B cell (primary cell): ENCODE measurements around the gene PKIB. TPM values are rescaled to one million over a fixed set of nuclear protein-coding genes. Genes with fewer than 3 reads are reported as not detected.

Experiments
- ATAC-seq: fragments of 200-7000 bp; cut with Tn5 transposase; one replicate; pipeline ENCODE4 v1.10.0; 2021; ENCODE audit warnings: low read depth, mild to moderate bottlenecking, moderate number of reproducible peaks, moderate library complexity
- CTCF ChIA-PET: fragments of 350-600 bp; sonication (Branson Sonifier 250); formaldehyde crosslinking; loops from one replicate; lab custom pipeline; 2021; ENCODE audit warnings: antibody characterized with exemption, inconsistent platforms; lab: Charles Lee
- POLR2A ChIA-PET: fragments of 350-600 bp; sonication (Branson Sonifier 250); formaldehyde crosslinking; loops from one replicate; lab custom pipeline; 2021; ENCODE audit warnings: antibody characterized with exemption; lab: Charles Lee
- DNase-seq: peaks from one replicate; pipeline ENCODE4 v3.0.0; 2013
- H2AFZ ChIP-seq: 2 replicates; pipeline ENCODE4 v1.6.1; 2012; ENCODE audit warnings: mild to moderate bottlenecking, low read depth, low read length; ENCODE audit not compliant: insufficient read depth, poor library complexity, severe bottlenecking
- H3K27ac ChIP-seq, 2 donors: 1 replicate in 1 of 2; 2 replicates in 1 of 2; pipeline ENCODE4 v1.5.1; 2012 to 2013; ENCODE audit warnings: low read length in 2 of 2, mild to moderate bottlenecking in 2 of 2, moderate library complexity in 1 of 2
- H3K27me3 ChIP-seq, 4 experiments: fragments of 200-600 bp in 1 of 4; sonication (generic) in 1 of 4; replicated peaks in 1 of 4; 1 replicate in 2 of 4; 2 replicates in 2 of 4; pipeline versions ENCODE4 v1.6.1 to v1.7.0; 2013 to 2016; ENCODE audit warnings: low read length in 3 of 4, mild to moderate bottlenecking in 2 of 4, mixed read lengths in 1 of 4, moderate library complexity in 1 of 4; ENCODE audit not compliant: insufficient read depth in 4 of 4, control insufficient read depth in 3 of 4; ENCODE audit errors: control extremely low read depth in 1 of 4
- H3K36me3 ChIP-seq, 2 experiments: replicated peaks in 1 of 2; 1 replicate in 1 of 2; 2 replicates in 1 of 2; pipeline versions ENCODE4 v1.6.1 to v1.7.1; 2013; ENCODE audit warnings: low read length in 1 of 2; ENCODE audit not compliant: insufficient read depth in 2 of 2, control insufficient read depth in 1 of 2; ENCODE audit errors: control extremely low read depth in 1 of 2, extremely low read depth in 1 of 2
- H3K4me1 ChIP-seq, 2 donors: fragments of 200-600 bp in 1 of 2; sonication (generic) in 1 of 2; 1 replicate in 1 of 2; 2 replicates in 1 of 2; pipeline versions ENCODE4 v1.5.1 to v1.6.1; 2013 to 2017; ENCODE audit warnings: low read length in 2 of 2; ENCODE audit not compliant: control insufficient read depth in 2 of 2, insufficient read depth in 2 of 2
- H3K4me2 ChIP-seq: replicated peaks from 2 replicates; pipeline ENCODE3; 2012; ENCODE audit warnings: mild to moderate bottlenecking, low read depth, low read length; ENCODE audit not compliant: poor library complexity, severe bottlenecking
- H3K4me3 ChIP-seq, 5 experiments: fragments of 200-600 bp in 1 of 5; sonication (generic) in 1 of 5; 1 replicate in 3 of 5; 2 replicates in 2 of 5; pipeline versions ENCODE4 v1.5.1 to v1.7.0; 2011 to 2016; ENCODE audit warnings: low read length in 4 of 5, mild to moderate bottlenecking in 4 of 5, low read depth in 2 of 5, control low read depth in 1 of 5, moderate library complexity in 1 of 5; ENCODE audit not compliant: insufficient read depth in 1 of 5; ENCODE audit errors: control extremely low read depth in 1 of 5, extremely low read depth in 1 of 5
- H3K79me2 ChIP-seq: fragments of 200-600 bp; sonication (generic); one replicate; pipeline ENCODE4 v1.6.0; 2016; ENCODE audit warnings: low read length; ENCODE audit not compliant: control insufficient read depth, insufficient read depth
- H3K9ac ChIP-seq: fragments of 200-600 bp; sonication (generic); 2 replicates; pipeline ENCODE4 v1.6.1; 2017; ENCODE audit warnings: mild to moderate bottlenecking, low read length, moderate library complexity
- H3K9me3 ChIP-seq, 3 donors: one replicate each; pipeline versions ENCODE4 v1.6.1 to v1.7.1; 2013; ENCODE audit warnings: low read length in 2 of 3; ENCODE audit not compliant: control insufficient read depth in 2 of 3, insufficient read depth in 1 of 3; ENCODE audit errors: control extremely low read depth in 1 of 3
- H4K20me1 ChIP-seq: 2 replicates; pipeline ENCODE4 v1.6.0; 2012; ENCODE audit warnings: mild to moderate bottlenecking, low read length; ENCODE audit not compliant: insufficient read depth, control insufficient read depth, poor library complexity, severe bottlenecking
- H3K27ac Mint-ChIP-seq: one replicate; pipeline ENCODE4 v1.8.0; 2021; ENCODE audit warnings: mixed read lengths
- H3K27me3 Mint-ChIP-seq: one replicate; pipeline ENCODE4 v1.8.0; 2021; ENCODE audit warnings: mixed read lengths
- H3K4me1 Mint-ChIP-seq: one replicate; pipeline ENCODE4 v1.8.0; 2021; ENCODE audit warnings: mixed read lengths
- H3K4me3 Mint-ChIP-seq: one replicate; pipeline ENCODE4 v1.8.0; 2021; ENCODE audit warnings: mixed read lengths
- H3K9me3 Mint-ChIP-seq: one replicate; pipeline ENCODE4 v1.8.0; 2022; ENCODE audit warnings: mixed read lengths; ENCODE audit not compliant: insufficient read depth
- EZH2 ChIP-seq: IDR thresholded peaks from 2 replicates; pipeline ENCODE4 v1.6.1; 2012; ENCODE audit warnings: borderline replicate concordance, low read depth, mild to moderate bottlenecking, moderate library complexity, low read length; ENCODE audit not compliant: insufficient read depth, poor library complexity, severe bottlenecking
- WGBS: methylation state at CpG from one replicate; pipeline ENCODE4 v1.1.5; 2013; ENCODE audit warnings: missing lambda C conversion rate; ENCODE audit not compliant: insufficient coverage; 5-methylcytosine and 5-hydroxymethylcytosine counted together
- intact Hi-C: fragments of 100-400 bp; cut with micrococcal nuclease; formaldehyde crosslinking; loops from one replicate; pipeline ENCODE4 v1.10.0; 2022
- polyA plus RNA-seq: library from polyadenylated mRNA; depleted of rRNA; stranded (reverse); fragments of >200 nt; gene quantifications from 2 replicates; pipeline ENCODE4 v1.2.3, GENCODE V29; 2012
- total RNA-seq, 2 donors: library from RNA; stranded (reverse); fragments of 120-200 nt in 1 of 2; gene quantifications; 1 replicate in 1 of 2; 2 replicates in 1 of 2; pipeline versions ENCODE4 v1.2.3 to v1.2.4, GENCODE V29; 2013 to 2022
- TF ChIP-seq, protein P1 (sequence below): fragments of 200-600 bp; IDR thresholded peaks from one replicate; pipeline ENCODE4 v1.8.0; 2022; ENCODE audit warnings: antibody characterized with exemption, mild to moderate bottlenecking

The PKIB gene
- total and polyA plus RNA-seq, 2 donors (not counting 1 experiment from before 2014, with no cell fraction given), result 0.27 to 1.2 TPM

DNA sequence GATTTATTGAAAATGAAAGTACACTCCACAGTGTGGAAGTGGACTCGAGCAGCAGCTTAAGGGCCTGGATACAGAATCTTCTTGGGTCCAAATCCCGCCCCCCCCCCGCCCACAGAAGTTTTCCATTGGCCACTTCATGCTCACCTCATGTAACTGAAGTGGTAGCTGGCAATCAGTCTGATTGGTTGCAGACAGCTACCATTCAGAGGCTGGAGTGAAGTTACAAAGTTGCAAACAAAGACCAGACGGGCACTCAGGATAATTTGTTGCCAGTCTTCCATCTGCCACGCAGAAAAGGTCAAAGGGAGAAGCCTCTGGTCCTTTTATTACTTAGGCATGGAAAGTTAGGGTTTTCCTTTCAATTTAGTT is 143.5 kb downstream of the PKIB start:
- H3K4me1 Mint-ChIP-seq, result peaks cover 37% of the 10 kb centered on the region
- CTCF ChIA-PET, result interaction anchor here (1.3 kb wide), 1 partner anchor 86 kb away, joined by 3 read pairs; no protein-coding TSS in a partner anchor
- Histone ChIP-seq H4K20me1 (no peaks in the 10 kb centered on the region), H3K4me1 (peaks cover 7 to 13% of the 10 kb centered on the region in 2 donors), H2AFZ (no peak overlapping the region), H3K4me2 (peak overlapping the region; percentile 4), H3K4me3 (peak overlapping the region in 1 of 5 experiments; percentile 15), H3K79me2 (no peaks in the 10 kb centered on the region), H3K9ac (no peak overlapping the region), H3K9me3 (peaks cover 0 to 1% (median 0%) of the 10 kb centered on the region in 3 donors), H3K36me3 (no peaks in the 10 kb centered on the region), H3K27ac (no peak overlapping the region), H3K27me3 (no peaks in the 10 kb centered on the region)
- no peak for DNase-seq
- peaks cover 3% of the 10 kb centered on the region for H3K9me3 Mint-ChIP-seq
- ATAC-seq, result no peak
- TF ChIP-seq EZH2, result no peak
- TF ChIP-seq, protein P1, sequence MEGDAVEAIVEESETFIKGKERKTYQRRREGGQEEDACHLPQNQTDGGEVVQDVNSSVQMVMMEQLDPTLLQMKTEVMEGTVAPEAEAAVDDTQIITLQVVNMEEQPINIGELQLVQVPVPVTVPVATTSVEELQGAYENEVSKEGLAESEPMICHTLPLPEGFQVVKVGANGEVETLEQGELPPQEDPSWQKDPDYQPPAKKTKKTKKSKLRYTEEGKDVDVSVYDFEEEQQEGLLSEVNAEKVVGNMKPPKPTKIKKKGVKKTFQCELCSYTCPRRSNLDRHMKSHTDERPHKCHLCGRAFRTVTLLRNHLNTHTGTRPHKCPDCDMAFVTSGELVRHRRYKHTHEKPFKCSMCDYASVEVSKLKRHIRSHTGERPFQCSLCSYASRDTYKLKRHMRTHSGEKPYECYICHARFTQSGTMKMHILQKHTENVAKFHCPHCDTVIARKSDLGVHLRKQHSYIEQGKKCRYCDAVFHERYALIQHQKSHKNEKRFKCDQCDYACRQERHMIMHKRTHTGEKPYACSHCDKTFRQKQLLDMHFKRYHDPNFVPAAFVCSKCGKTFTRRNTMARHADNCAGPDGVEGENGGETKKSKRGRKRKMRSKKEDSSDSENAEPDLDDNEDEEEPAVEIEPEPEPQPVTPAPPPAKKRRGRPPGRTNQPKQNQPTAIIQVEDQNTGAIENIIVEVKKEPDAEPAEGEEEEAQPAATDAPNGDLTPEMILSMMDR, result no peak
- intact Hi-C loops, result no loop called here
- no peak overlapping the region for H3K27ac Mint-ChIP-seq
- peak overlapping the region; percentile 51 for H3K4me3 Mint-ChIP-seq
- H3K27me3 Mint-ChIP-seq, result no peaks in the 10 kb centered on the region
- POLR2A ChIA-PET, result no interaction called here
- WGBS, result 84% methylated on average over 3 of the region's 5 CpGs

DNA sequence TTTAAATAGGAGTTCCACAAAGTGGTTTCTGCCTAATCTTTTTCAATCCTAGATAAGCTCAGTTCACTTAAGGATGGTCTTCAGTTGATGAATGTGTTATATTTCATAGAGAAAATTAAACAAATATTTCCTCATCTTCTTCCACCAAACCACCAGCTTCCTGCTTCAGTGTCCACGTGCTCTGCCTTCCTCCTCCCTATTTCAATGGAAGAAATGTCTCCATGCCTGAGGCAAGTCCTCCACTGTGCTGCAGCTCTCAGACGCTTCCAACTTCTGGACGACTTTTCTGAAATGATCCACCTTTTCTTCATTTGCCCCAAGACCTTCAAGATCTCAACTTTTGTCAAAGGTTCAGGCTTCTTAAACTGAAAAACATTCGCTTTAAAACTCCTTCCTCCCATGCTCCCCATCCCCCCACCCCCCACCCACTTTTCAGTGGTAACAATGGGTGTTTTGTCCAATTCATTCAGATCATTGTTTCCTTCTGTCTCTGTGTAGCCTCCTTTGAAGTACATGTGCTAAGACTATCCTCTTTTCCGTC is 144.1 kb downstream of the PKIB start:
- ChIA-PET CTCF (interaction anchor here (1.3 kb wide), 1 partner anchor 86 kb away, joined by 3 read pairs; no protein-coding TSS in a partner anchor), POLR2A (no interaction called here)
- H3K9me3 Mint-ChIP-seq, result peaks cover 2% of the 10 kb centered on the region
- H3K27ac Mint-ChIP-seq, result no peak overlapping the region
- no peak overlapping the region for H3K4me3 Mint-ChIP-seq
- Histone ChIP-seq H3K4me2 (no peak overlapping the region), H4K20me1 (no peaks in the 10 kb centered on the region), H3K9me3 (no peaks in the 10 kb centered on the region), H3K4me3 (no peak overlapping the region), H3K36me3 (no peaks in the 10 kb centered on the region), H2AFZ (no peak overlapping the region), H3K27me3 (no peaks in the 10 kb centered on the region), H3K4me1 (peaks cover 7 to 13% of the 10 kb centered on the region in 2 donors), H3K9ac (no peak overlapping the region), H3K27ac (no peak overlapping the region), H3K79me2 (no peaks in the 10 kb centered on the region)
- intact Hi-C loops, result no loop called here
- TF ChIP-seq EZH2, result no peak
- TF ChIP-seq, protein P1, result no peak
- H3K4me1 Mint-ChIP-seq, result peaks cover 39% of the 10 kb centered on the region
- DNase-seq, result no peak
- no peaks in the 10 kb centered on the region for H3K27me3 Mint-ChIP-seq
- ATAC-seq, result no peak
- WGBS, result 80% methylated on average over 5 of the region's 5 CpGs
